HEK293T (cell line): ENCODE results near the gene PLEKHM2.

Experiments used
- CTCF ChIA-PET: fragments of 350-600 bp; formaldehyde crosslinking; extraction: SDS; loops from one replicate; lab custom pipeline; 2021; ENCODE audit warnings: antibody characterized with exemption, inconsistent platforms; lab: Yijun Ruan, JAX
- POLR2A ChIA-PET: fragments of 350-600 bp; formaldehyde crosslinking; extraction: SDS; loops from one replicate; lab custom pipeline; 2020; ENCODE audit warnings: antibody characterized with exemption, inconsistent platforms; lab: Yijun Ruan, JAX
- DNase-seq: peaks from one replicate; pipeline ENCODE4 v3.0.0; 2012; ENCODE audit warnings: mixed read lengths; ENCODE audit errors: extremely low spot score
- ARNT ChIP-seq: fragments of 450-650 bp; IDR thresholded peaks from 2 replicates; pipeline ENCODE4 v1.6.1; 2017; ENCODE audit warnings: mild to moderate bottlenecking
- BHLHE40 ChIP-seq: fragments of 450-650 bp; IDR thresholded peaks from 2 replicates; pipeline ENCODE4 v1.6.1; 2016; ENCODE audit warnings: mild to moderate bottlenecking, moderate library complexity, borderline replicate concordance
- CTBP1 ChIP-seq: fragments of 450-650 bp; IDR thresholded peaks from 2 replicates; pipeline ENCODE4 v1.6.1; 2016; ENCODE audit warnings: borderline replicate concordance
- ELF4 ChIP-seq: fragments of 450-650 bp; IDR thresholded peaks from 2 replicates; pipeline ENCODE4 v1.6.1; 2017; ENCODE audit warnings: antibody characterized with exemption
- FOXA1 ChIP-seq: fragments of 450-650 bp; IDR thresholded peaks from 2 replicates; pipeline ENCODE4 v1.6.1; 2016; ENCODE audit warnings: mild to moderate bottlenecking
- FOXK2 ChIP-seq: fragments of 450-650 bp; IDR thresholded peaks from 2 replicates; pipeline ENCODE4 v1.6.1; 2016; ENCODE audit warnings: mild to moderate bottlenecking
- FOXM1 ChIP-seq: fragments of 450-650 bp; IDR thresholded peaks from 2 replicates; pipeline ENCODE4 v1.6.1; 2017; ENCODE audit warnings: mild to moderate bottlenecking, borderline replicate concordance
- HDGF ChIP-seq: fragments of 450-650 bp; IDR thresholded peaks from 2 replicates; pipeline ENCODE4 v1.6.1; 2017; ENCODE audit warnings: antibody characterized with exemption, borderline replicate concordance
- L3MBTL2 ChIP-seq: fragments of 450-650 bp; conservative IDR thresholded peaks from 2 replicates; pipeline ENCODE4 v1.6.1; 2016; ENCODE audit warnings: mild to moderate bottlenecking
- LEF1 ChIP-seq: fragments of 450-650 bp; IDR thresholded peaks from 2 replicates; pipeline ENCODE4 v1.6.1; 2017; ENCODE audit warnings: mild to moderate bottlenecking, borderline replicate concordance
- NFRKB ChIP-seq: fragments of 450-650 bp; IDR thresholded peaks from 2 replicates; pipeline ENCODE4 v1.6.1; 2016; ENCODE audit warnings: mild to moderate bottlenecking, moderate library complexity
- PKNOX1 ChIP-seq: fragments of 450-650 bp; IDR thresholded peaks from 2 replicates; pipeline ENCODE4 v1.6.1; 2016
- SP1 ChIP-seq: fragments of 450-650 bp; IDR thresholded peaks from 2 replicates; pipeline ENCODE4 v1.6.1; 2017
- SUZ12 ChIP-seq: fragments of 450-650 bp; IDR thresholded peaks from 2 replicates; pipeline ENCODE4 v1.6.1; 2016; ENCODE audit warnings: mild to moderate bottlenecking
- TARDBP ChIP-seq: fragments of 450-650 bp; IDR thresholded peaks from 2 replicates; pipeline ENCODE4 v1.6.1; 2016

Gene PLEKHM2

GRCh38 chr1:15680131-15680530 is 4.0 kb upstream of the PLEKHM2 start:
- ChIA-PET POLR2A (interaction anchor here (0.6 to 0.7 kb wide), 2 partner anchors 18 to 246 kb away, joined by 3 to 4 read pairs; no protein-coding TSS in a partner anchor), CTCF (no interaction called here)
- DNase-seq: no peak
- TF ChIP-seq FOXA1: no peak
- TF ChIP-seq HDGF: no peak
- no peak for TF ChIP-seq TARDBP
- no peak for TF ChIP-seq SP1
- no peak for TF ChIP-seq FOXM1
- no peak for TF ChIP-seq L3MBTL2
- TF ChIP-seq LEF1: no peak
- no peak for TF ChIP-seq ARNT
- no peak for TF ChIP-seq CTBP1
- no peak for TF ChIP-seq BHLHE40

GRCh38 chr1:15680561-15681348 is 3.4 kb upstream of the PLEKHM2 start:
- no peak for TF ChIP-seq FOXA1
- TF ChIP-seq L3MBTL2: no peak
- no peak for TF ChIP-seq NFRKB
- TF ChIP-seq PKNOX1: no peak
- no peak for TF ChIP-seq FOXK2
- no peak for TF ChIP-seq ELF4
- no peak for TF ChIP-seq TARDBP
- TF ChIP-seq BHLHE40: no peak
- no peak for TF ChIP-seq LEF1
- TF ChIP-seq CTBP1: no peak
- no peak for TF ChIP-seq ARNT
- ChIA-PET POLR2A (interaction anchor here (0.6 to 0.8 kb wide), 3 partner anchors 17 to 247 kb away, joined by 3 to 4 read pairs (median 3); no protein-coding TSS in a partner anchor), CTCF (interaction anchor here (1.0 kb wide), 1 partner anchor 10 kb away, joined by 3 read pairs; no protein-coding TSS in a partner anchor)
- DNase-seq: no peak

- POLR2A ChIA-PET: interaction anchor here (0.8 kb wide), 1 partner anchor 59 kb away, joined by 3 read pairs; no protein-coding TSS in a partner anchor
- CTCF ChIA-PET: interaction anchor here (1.0 kb wide), 1 partner anchor 9 kb away, joined by 3 read pairs; no protein-coding TSS in a partner anchor
- no peak for TF ChIP-seq SUZ12
- no peak for TF ChIP-seq NFRKB
- no peak for TF ChIP-seq BHLHE40
- TF ChIP-seq FOXK2: no peak
- no peak for TF ChIP-seq TARDBP
- TF ChIP-seq ARNT: no peak
- no peak for DNase-seq
Measured at GRCh38 chr1:15681349-15682292, 2.5 kb upstream of the PLEKHM2 start.

- POLR2A ChIA-PET: no interaction called here
- CTCF ChIA-PET: no interaction called here
- TF ChIP-seq CTBP1 (no peak), ARNT (no peak), SP1 (no peak), TARDBP (no peak), PKNOX1 (no peak), SUZ12 (no peak), LEF1 (no peak), FOXA1 (no peak), FOXK2 (no peak), HDGF (no peak), FOXM1 (no peak), ELF4 (no peak), BHLHE40 (no peak), NFRKB (no peak)
- DNase-seq: no peak
Measured at GRCh38 chr1:15682936-15683341, 1.2 kb upstream of the PLEKHM2 start.

GRCh38 chr1:15683345-15684039 is 628 bp upstream of the PLEKHM2 start:
- ChIA-PET CTCF (no interaction called here), POLR2A (no interaction called here)
- TF ChIP-seq L3MBTL2 (no peak), BHLHE40 (no peak), SUZ12 (no peak), PKNOX1 (no peak), ELF4 (no peak), FOXA1 (no peak), CTBP1 (no peak), LEF1 (no peak), FOXM1 (no peak)
- no peak for DNase-seq
